NT2/D1 (cell line): Measurements from ENCODE around the gene GNPTG.

Experiments used
- DNase-seq: peaks from one replicate; pipeline ENCODE4 v3.0.0-alpha.2; 2011; ENCODE audit warnings: low read depth, low spot score
- H3K27me3 ChIP-seq: 2 replicates; pipeline ENCODE4 v1.6.0; 2011; ENCODE audit warnings: mild to moderate bottlenecking; ENCODE audit not compliant: insufficient read length, insufficient read depth
- H3K36me3 ChIP-seq: 2 replicates; pipeline ENCODE4 v1.6.1; 2011; ENCODE audit warnings: mild to moderate bottlenecking, low read length, mixed read lengths; ENCODE audit not compliant: insufficient read depth, insufficient read length
- H3K4me1 ChIP-seq: 2 replicates; pipeline ENCODE4 v1.5.1; 2011; ENCODE audit not compliant: insufficient read depth, insufficient read length
- H3K4me3 ChIP-seq: 2 replicates; pipeline ENCODE4 v1.5.1; 2011; ENCODE audit warnings: low read depth; ENCODE audit not compliant: insufficient read length
- H3K9ac ChIP-seq: 2 replicates; pipeline ENCODE4 v1.6.0; 2011; ENCODE audit warnings: low read depth; ENCODE audit not compliant: insufficient read length
- H3K9me3 ChIP-seq: 2 replicates; pipeline ENCODE4 v1.5.1; 2011; ENCODE audit warnings: mild to moderate bottlenecking, low read length; ENCODE audit not compliant: insufficient read depth
- SUZ12 ChIP-seq: IDR thresholded peaks from 2 replicates; pipeline ENCODE4 v1.6.1; 2011; ENCODE audit not compliant: insufficient read length, insufficient read depth; ENCODE audit errors: extremely low read depth
- YY1 ChIP-seq: IDR thresholded peaks from 2 replicates; pipeline ENCODE4 v1.6.1; 2011; ENCODE audit not compliant: insufficient read length, insufficient read depth
- ZNF274 ChIP-seq: IDR thresholded peaks from 2 replicates; pipeline ENCODE4 v1.6.1; 2011; ENCODE audit warnings: mild to moderate bottlenecking, low read depth, low read length

Gene GNPTG

DNA sequence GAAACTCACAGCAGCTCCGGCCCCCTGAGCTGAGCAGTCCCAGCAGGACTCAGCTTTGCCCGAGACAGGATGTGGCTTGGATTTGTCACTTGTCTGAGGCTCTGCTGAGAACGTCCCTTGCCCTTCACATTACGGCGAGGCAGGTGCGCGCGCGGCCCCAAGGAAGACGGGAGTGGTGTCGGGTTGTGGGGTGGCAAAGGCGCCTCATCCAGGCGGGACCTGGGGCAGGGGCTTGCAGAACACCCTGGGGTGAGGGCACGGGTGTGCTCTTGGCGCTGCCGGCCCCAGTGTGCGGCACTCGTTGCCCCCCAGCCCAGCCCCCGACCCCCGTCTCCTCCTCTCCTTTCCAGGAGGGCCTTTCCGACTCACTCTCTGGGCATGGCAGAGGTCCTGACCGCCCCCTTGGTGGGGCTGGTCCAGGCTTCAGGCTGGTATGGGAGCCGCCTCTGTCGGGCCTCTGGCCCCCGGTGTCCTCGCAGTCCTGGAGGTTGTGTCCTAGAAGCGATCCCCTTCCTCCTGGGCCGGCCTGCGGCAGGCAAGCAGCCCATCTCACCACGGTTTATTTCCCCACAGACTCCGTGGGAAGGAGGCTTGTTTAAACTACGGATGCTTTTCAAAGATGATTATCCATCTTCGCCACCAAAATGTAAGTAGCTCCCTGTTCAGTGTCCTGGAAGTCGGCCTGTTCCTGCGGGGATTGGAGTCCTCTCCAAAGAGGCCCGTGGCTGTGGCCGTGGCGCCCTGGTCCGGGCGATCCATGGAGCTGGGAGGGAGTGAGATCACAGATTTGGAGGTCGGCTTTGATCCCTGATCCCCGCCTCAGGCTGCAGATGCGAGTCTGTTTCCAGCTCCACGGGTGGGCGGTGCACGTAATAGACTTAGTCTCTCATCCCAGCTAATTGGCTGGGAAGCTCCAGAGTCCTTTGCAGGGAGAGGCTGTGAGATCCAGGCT is 36.4 kb upstream of the GNPTG start:
- peaks cover 99% of the 10 kb centered on the region for H3K36me3 ChIP-seq
- TF ChIP-seq ZNF274 (no peak), SUZ12 (no peak), YY1 (no peak)

DNA sequence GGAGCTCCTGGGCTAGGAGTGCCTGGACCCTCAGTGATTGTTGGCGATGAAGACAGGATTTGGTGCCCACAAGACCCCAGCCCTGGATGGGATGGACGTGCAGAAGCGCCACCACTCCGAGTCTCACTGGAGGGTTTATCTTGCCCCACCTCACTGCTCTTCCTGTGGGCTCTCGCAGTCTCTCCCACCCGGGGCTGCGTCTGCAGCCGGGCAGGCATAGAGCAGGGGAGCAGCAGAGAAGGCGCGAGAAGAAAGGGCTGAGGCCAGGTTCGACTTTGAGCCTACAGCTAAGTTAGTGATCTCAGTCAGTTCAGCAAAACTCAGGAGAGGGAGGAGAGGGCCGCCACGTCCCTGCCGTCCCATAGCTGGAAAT is 35.7 kb upstream of the GNPTG start:
- H3K9me3 ChIP-seq = no peaks in the 10 kb centered on the region
- TF ChIP-seq ZNF274 (no peak), SUZ12 (no peak), YY1 (no peak)
- no peaks in the 10 kb centered on the region for H3K27me3 ChIP-seq
- DNase-seq = no peak
- no peak overlapping the region for H3K4me3 ChIP-seq
- peaks cover 23% of the 10 kb centered on the region for H3K4me1 ChIP-seq
- H3K9ac ChIP-seq = no peak overlapping the region
- peaks cover 100% of the 10 kb centered on the region for H3K36me3 ChIP-seq

More for the DNA sequence above, 36.4 kb upstream of the GNPTG start:
- H3K27me3 ChIP-seq = no peaks in the 10 kb centered on the region
- no peak overlapping the region for H3K4me3 ChIP-seq
- no peak overlapping the region for H3K9ac ChIP-seq
- no peak for DNase-seq
- H3K4me1 ChIP-seq = peaks cover 23% of the 10 kb centered on the region
- no peaks in the 10 kb centered on the region for H3K9me3 ChIP-seq

DNA sequence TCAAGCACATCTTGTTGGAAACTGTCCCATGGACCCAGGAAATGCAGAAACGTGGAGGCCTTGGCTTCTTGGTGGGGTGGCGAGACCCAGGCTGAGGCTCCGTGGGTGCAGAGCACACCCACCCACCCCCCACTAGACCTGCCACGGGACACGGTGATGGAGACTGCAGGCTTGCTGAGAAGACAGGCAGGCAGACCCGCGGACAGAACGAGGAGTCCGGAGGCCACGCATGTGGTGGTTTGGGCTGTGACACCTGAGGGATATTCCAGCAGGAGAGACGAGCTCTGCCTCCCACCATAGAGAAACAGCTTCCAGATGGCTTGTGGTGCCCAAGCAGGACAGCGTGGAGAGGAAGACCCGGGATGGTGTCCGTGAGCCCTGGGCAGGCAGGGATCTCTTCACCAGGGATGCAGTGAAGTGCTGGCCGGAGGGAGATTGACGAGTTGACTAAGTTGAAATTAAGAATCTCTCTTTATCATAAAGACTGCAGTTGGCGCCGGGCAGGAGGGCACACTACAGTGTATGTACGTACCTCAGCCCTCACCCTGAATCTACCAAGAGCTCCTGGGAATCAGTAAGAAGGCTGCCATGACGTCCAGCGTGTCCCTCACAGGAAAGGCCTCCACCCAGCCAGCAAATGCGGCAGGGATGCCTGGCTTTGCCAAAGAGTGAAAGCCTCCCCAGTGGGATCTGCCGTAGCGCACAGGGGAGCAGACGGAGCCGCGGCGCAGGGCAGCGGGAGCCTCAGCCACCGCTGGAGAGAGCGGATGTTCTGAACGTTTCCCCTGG is 34.1 kb upstream of the GNPTG start:
- H3K4me3 ChIP-seq = no peak overlapping the region
- no peaks in the 10 kb centered on the region for H3K27me3 ChIP-seq
- H3K4me1 ChIP-seq = peaks cover 10% of the 10 kb centered on the region
- no peaks in the 10 kb centered on the region for H3K9me3 ChIP-seq
- H3K9ac ChIP-seq = peak overlapping the region; percentile 32
- no peak for TF ChIP-seq SUZ12
- TF ChIP-seq YY1 = no peak
- TF ChIP-seq ZNF274 = no peak
- DNase-seq = no peak
- H3K36me3 ChIP-seq = peaks cover 96% of the 10 kb centered on the region

DNA sequence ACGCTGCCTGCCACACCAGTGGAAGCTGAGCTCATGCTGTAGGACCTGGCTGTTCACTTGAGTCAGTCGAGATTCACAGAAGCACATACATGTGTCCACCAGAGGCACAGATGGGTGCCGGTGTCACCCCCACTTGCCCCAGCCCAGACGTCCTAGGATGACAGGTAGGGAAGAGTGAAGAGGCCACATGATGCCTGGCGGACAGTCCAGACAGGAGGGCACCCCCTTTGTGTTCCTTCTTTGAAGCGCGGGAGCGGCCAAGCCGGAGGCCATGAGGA is 33.5 kb upstream of the GNPTG start:
- DNase-seq = no peak
- Histone ChIP-seq H3K4me3 (no peak overlapping the region), H3K9me3 (no peaks in the 10 kb centered on the region), H3K27me3 (no peaks in the 10 kb centered on the region), H3K9ac (peak overlapping the region; percentile 32), H3K36me3 (peaks cover 94% of the 10 kb centered on the region), H3K4me1 (peaks cover 7% of the 10 kb centered on the region)
- no peak for TF ChIP-seq YY1
- no peak for TF ChIP-seq ZNF274
- TF ChIP-seq SUZ12 = no peak

DNA sequence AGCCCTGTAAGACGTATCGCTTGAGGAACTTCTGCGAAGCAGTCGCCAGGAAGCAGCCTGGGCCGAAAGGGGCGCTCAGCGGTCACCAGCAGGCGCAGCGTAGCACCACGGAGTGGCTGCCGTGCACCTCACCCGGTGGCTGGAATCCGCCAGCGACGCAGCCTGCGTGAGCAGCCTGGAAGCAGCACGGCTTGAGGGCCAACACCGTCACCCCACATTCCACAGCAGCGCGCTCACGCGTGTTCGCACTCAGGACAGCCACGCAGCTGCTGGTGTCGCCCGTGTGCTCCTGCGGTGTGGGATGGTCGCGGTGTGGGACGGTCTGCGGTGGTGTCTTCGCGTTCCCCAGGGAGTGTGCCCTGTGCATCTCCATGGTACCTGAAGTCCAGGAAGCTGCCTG is 32.7 kb upstream of the GNPTG start:
- Histone ChIP-seq H3K4me3 (no peak overlapping the region), H3K9me3 (no peaks in the 10 kb centered on the region), H3K27me3 (no peaks in the 10 kb centered on the region), H3K36me3 (peaks cover 94% of the 10 kb centered on the region), H3K4me1 (peaks cover 10% of the 10 kb centered on the region), H3K9ac (no peak overlapping the region)
- TF ChIP-seq YY1 = no peak
- TF ChIP-seq SUZ12 = no peak
- TF ChIP-seq ZNF274 = no peak
- no peak for DNase-seq

DNA sequence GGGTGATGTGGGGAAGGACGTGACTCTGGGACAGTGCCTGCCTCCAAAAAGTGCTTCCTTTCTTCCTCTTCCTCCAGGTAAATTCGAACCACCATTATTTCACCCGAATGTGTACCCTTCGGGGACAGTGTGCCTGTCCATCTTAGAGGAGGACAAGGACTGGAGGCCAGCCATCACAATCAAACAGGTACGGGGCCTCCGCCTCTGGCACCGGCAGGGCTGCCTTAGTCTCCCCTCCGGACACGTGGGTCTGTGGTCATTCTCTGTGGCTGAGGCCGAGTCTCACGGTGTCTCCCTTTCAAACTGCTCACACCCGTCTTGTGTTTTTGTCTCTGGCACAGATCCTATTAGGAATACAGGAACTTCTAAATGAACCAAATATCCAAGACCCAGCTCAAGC is 31.6 kb upstream of the GNPTG start:
- Histone ChIP-seq H3K9me3 (no peaks in the 10 kb centered on the region), H3K36me3 (peaks cover 94% of the 10 kb centered on the region), H3K9ac (no peak overlapping the region), H3K4me3 (no peak overlapping the region), H3K27me3 (no peaks in the 10 kb centered on the region), H3K4me1 (peaks cover 9% of the 10 kb centered on the region)
- no peak for DNase-seq
- TF ChIP-seq SUZ12 = no peak
- no peak for TF ChIP-seq YY1
- TF ChIP-seq ZNF274 = no peak

DNA sequence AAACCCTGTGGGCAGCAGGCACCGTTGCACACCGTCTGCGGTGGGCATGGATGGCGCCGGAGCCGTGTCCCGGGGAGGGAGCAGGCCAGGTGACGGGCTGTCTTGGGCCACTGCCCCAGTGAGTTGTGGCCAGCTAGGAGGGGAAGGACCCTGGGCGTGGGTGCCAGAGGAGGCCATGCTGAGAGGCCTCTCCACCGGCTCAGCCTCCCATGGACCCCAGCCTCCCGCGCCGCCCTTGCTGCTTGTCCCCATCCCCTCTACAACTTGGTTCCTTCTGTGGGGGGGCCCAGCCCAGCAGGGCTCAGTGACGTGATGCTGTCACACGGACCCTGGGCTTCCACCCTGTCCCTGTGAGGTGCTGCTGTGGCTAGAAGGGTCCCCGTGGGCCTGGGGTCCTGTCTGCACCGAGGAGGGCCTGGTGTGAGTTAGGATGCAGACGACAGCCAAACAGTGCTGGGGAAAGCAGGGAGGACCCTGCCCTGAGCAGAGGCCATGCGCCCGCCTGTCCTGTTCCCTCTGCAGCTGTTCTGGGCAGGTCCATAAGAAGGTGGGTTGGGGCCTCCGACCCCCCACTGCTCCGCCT is 31.0 kb upstream of the GNPTG start:
- peaks cover 93% of the 10 kb centered on the region for H3K36me3 ChIP-seq
- no peak for TF ChIP-seq SUZ12
- TF ChIP-seq ZNF274 = no peak
- no peak for TF ChIP-seq YY1
- H3K27me3 ChIP-seq = no peaks in the 10 kb centered on the region
- DNase-seq = no peak
- H3K9ac ChIP-seq = no peak overlapping the region
- no peak overlapping the region for H3K4me3 ChIP-seq
- H3K9me3 ChIP-seq = no peaks in the 10 kb centered on the region
- peaks cover 9% of the 10 kb centered on the region for H3K4me1 ChIP-seq
